ENCODE data around the gene USP12.
"Not testable (repeated sequence)": the region's sequence is repeated elsewhere in the genome, so short reads cannot be mapped to it uniquely, and the experiment has no call there.

The USP12 gene

GRCh38 chr13:27118428-27119054 lies 53.1 kb downstream of the USP12 start:
- DNase-seq: no peak

- DNase-seq: no peak
Measured at GRCh38 chr13:27117952-27118351, 53.7 kb downstream of the USP12 start.

DNA sequence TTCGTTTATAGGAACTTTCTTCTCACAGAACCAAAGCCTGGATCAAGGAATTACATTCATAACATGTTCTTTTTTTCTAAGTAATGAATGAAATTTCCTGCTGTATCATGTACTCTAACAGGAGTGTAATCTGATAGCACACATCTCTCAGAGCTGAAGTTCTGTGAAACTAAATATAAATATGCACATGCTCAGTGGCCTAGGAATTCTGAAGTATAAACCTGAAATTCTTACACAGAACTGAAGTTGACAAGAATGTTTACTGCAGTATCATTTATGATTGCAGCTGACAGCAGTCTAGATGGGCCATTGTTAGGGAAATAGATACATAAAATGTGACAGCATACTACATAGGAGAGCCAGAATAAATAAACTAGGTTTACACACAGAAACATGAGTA lies 54.5 kb downstream of the USP12 start:
- no peak for DNase-seq

DNA sequence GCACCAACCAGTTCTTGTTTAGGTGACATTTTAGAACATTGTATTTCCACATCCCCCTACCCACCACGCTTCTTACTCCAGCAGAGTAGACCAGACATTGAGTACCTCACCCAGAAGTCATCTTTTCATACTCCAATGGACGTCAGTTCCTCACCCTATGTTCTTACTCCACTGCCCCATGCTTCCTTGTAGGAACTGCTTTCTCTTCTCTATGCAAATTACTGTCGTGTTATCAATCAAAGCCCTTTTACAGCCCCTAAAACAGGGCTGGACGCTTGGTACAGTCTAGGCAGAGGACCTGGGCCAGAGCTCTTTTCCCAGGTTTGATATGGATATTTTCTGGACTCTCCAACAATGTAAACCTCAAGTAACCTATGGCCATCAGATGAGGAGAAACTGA lies 58.2 kb downstream of the USP12 start:
- DNase-seq: no peak

GRCh38 chr13:27112006-27112405 lies 59.6 kb downstream of the USP12 start:
- DNase-seq: no peak

DNA sequence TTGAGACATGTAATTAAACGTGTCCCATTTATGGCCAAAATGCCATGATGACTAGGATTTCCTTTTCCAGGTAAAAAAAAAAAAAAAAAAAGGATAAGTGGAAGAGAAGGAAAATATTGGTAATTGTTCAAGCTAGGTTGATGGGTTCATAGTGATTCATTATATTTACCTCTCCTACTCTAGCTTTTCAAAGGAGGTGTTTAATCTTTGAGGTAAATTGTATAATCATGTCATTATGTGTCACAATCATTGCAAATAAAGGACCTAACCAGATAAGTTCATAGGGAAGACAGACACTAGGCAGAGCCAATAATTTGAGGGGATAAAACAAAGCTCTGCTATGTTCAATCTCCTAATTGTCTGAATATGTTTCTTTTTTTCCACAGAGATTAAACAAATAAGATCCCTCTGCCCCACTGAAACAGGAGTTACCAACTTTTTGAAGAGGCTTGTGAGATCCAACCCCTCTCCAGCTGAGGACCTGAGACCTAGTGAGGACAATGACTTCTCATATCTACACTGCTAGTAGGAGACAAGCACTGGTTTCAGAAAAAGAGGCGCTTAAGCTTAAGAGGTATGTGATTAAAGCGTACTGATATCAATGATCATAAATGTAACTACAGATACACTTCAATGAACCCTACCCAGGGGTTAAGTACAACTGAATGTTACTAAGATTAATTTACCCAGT lies 61.4 kb downstream of the USP12 start:
- DNase-seq: no peak

GRCh38 chr13:27106144-27106543 lies 65.5 kb downstream of the USP12 start:
- no peak for DNase-seq

GRCh38 chr13:27104606-27105005 lies 67.0 kb downstream of the USP12 start:
- DNase-seq: no peak

DNA sequence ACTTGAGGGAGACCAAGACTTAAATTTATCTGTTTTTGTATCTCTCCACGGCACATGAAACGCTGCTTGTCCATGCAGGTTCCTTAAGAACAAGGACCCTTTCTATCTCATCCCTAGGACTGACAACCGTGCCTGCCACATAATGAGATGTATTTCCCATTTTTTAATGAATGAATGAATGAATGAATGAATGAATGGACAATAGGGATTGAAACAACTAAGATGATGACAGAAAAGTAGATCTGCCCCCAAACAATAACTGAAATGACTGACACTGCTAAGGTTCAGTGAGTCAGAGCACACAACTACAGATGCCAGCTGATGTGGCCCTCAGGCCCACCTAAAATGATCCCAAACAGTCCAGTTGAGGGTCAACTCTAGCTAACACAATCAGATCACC lies 69.8 kb downstream of the USP12 start:
- DNase-seq: no peak

- DNase-seq: no peak
Measured at GRCh38 chr13:27101289-27101688, 70.3 kb downstream of the USP12 start.

DNA sequence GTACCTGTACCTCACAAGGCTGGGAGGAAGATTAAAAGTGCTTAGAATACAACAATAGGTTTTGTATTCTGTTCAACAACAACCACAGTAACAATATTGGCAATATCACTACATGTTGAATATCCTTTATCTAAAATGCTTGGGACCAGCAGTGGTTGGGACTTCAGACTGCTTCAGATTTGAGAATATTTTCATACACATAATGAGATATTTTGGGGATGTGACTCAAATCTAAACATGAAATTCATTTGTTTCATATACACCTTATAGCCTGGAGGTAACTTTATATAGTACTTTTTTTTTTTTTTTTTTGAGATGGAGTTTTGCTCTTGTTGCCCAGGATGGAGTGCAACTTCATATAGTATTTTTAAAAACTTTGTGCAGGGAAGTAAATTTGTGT lies 73.9 kb downstream of the USP12 start:
- DNase-seq: no peak

DNA sequence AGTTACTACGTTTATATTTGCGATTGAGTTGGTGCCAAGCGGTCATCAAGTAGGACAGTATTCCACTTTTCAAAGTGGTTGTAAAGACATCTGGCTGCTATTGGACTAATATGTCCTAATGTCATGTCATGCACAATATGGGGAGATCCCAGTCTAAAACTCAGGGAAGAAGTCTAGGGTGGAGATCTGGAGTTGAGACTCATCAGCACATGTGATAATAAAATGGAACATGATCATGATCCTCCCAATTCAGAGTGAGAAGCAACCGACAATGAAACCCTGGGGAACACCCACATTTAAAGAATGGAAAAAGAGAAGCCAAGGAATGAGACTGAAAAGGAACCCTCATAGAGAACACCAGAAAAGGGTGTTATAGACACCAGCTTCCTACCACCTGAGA lies 80.2 kb downstream of the USP12 start:
- no peak for DNase-seq

GRCh38 chr13:27088619-27089018 lies 83.0 kb downstream of the USP12 start:
- DNase-seq: no peak

DNA sequence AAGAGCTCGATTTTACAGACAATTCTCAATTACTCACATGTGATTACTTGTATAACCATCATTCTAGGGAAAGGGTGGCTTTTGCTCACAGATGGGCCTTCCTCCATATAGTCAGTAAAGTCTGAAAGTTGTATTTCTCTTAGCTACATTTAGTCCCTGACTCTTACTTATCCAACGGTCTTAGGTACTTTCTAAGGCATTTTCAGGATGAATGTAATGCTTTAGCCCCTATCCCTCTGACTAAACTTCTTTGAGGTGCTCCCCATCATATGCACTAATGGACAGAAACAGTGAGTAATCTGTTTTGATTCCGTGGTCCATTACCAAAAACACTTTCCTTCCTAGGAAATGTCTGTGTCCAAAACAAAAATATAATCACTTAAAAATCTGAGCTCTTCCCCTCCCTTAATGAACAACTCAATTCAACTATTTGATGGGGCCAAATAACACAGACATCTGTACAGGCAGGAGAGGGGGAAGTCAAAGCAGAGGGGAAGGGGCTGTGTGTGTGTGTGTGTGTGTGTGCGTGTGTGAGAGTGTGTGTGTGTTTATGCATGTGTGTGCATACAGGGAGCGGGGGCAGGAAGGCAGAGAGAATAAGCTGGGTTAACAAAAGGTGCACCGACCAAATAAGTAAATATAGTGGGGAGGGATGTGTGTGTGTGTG lies 84.9 kb downstream of the USP12 start:
- no peak for DNase-seq

DNA sequence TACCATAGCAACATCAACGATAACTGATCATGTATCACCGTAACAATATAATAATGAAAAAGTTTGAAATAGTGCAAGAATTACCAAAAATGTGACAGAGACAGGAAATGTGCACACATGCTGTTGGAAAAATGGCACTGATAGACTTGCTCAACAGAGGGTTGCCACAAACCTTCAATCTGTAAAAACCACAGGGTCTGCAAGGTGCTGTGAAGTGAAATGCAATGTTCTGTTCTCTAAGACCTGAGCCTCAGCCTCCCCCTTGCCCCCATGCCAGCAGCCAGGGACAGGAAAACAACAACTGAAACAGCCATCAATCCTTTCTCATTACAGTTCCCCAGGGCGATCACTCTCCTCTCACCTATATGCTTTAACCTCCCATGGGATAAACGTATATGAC lies 88.4 kb downstream of the USP12 start:
- no peak for DNase-seq

DNA sequence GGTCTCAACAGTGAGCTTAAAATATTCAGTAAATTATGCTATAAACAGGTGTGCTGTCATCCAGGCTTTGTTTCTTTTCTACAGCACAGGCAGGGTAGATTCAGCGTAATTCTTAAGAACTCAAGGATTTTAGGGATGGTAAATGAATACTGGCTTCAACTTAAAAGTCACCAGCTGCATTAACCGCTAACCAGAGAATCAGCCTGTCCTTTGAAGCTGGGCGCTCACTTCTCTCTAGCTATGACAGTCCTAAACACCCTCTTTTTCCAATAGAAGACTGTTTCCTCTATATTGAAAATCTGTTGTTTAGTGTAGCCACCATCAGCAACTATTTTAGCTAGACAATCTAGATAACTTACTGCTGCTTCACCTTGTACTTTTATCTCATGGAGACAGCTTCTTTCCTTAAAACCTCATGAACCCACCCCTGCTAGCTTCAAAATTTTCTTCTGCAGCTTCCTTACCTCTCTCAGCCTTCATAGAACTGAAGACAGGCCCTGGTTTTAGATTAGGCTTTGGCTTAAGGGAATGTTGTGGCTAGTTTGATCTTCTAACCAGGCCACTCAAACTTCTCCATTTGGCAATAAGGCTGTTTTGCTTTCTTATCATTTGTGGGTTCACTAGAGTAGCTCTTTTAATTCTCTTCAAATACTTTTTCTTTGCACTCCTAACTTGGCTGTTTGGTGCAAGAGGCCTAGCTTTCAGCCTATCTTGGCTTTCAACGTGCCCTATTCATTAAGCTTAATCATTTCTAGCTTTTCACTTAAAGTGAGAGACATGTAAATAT lies 89.5 kb downstream of the USP12 start:
- no peak for DNase-seq

DNA sequence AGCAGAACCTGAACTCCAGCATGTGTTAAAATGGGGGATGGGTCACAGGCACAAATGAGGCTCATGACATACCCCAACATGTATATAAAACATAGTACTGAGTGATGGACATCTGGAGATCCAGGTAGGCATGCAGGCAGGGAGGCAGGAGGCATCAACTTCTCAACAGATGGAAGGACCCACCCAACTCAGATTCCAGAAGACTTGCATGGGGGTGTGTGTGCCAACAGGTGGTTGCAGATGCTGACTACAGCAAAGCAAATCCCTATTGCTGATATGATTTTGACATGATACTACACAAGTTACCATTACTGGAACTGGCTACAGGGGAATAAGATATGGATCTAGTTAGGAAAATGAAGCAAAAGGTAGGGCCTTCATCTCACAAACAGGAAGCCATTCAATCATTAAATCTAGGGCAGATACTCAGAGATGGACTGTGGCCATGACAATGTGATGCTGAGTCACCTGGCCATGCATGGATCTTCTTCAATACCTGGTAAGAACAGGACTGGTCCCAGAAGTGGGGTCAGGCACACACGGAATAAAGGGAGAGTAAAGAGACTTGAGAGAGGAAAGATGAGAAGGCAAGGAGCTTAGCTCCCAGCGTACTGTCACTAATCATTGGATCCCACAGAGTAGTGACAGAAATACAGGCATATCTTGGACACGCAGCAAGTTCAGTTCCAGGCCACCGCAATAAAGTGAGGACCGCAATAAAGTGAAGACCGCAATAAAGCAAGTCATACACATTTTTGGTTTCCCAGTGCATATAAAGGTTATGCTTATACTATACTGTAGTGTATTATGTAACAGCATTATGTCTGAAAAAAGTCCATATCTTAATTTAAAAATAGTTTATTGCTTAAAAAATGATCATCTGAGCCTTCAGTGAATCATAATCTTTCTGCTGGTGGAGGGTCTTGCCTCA lies 91.3 kb downstream of the USP12 start:
- no peak for DNase-seq

DNA sequence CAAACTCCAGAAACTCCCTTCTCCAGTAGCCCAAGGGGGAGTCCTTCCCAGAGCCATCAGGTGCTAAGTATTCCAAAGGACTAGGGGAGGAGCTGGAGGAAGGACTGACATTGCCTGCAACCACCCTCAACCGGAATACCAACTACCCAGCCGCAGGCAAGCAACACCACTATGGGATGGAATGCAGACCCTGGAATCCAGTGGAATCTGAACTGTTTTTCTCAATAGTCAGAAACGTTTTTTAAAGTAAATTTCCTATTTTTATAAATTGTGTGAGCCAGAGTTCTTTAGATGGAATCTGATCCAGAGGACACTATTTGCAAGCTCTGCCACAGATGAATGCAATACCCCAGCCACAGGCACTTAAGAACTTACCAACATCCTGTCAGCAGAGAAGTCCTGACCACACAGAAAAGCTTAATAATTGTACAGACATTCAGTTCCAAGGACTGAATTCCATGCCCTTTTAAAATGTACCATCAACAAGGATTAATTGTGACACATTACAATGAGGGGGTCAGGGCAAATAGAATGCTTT lies 92.1 kb downstream of the USP12 start:
- DNase-seq: no peak

DNA sequence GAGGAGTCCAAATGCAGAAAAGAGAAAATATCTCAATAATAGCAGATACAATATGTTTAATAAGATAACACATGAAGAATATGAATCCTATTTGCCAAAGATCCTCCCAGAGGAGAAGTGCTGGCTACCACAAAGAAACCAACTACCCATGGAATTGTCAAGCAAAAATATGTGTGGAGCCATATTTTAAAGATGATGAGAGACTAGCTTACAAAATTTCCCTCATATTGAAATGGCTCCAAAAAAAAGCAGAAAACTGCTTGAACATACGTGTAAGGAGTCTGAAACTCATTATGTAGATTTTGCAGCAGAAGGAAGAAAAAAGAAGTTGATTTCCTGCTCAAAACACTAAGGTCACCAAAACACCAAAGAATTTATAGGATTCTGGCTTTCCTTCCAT lies 94.2 kb downstream of the USP12 start:
- DNase-seq: no peak

GRCh38 chr13:27076421-27076820 lies 95.2 kb downstream of the USP12 start:
- DNase-seq: no peak

GRCh38 chr13:27073186-27073585 lies 98.4 kb downstream of the USP12 start:
- DNase-seq: no peak

GRCh38 chr13:27066123-27066522 lies 105.5 kb downstream of the USP12 start:
- not testable (repeated sequence) for DNase-seq

Data from CD4-positive, alpha-beta T cell treated with Interleukin-10 for 1 hour (primary cell).